Neuronal stem cell (in vitro differentiated cells): ENCODE measurements around the gene PLD1.

Source experiments
- DNase-seq: peaks from one replicate; pipeline ENCODE4 v3.0.0-alpha.2; 2013; ENCODE audit warnings: low spot score
- H2AFZ ChIP-seq: one replicate; pipeline ENCODE4 v1.6.1; 2013; ENCODE audit warnings: mild to moderate bottlenecking, low read length, inconsistent platforms
- H2AK5ac ChIP-seq: 2 replicates; pipeline ENCODE4 v1.6.1; 2013; ENCODE audit warnings: low read depth, mild to moderate bottlenecking, inconsistent platforms, low read length, moderate library complexity, mixed read lengths
- H2BK120ac ChIP-seq: 2 replicates; pipeline ENCODE4 v1.6.1; 2013; ENCODE audit warnings: low read depth, mild to moderate bottlenecking, inconsistent platforms, low read length, moderate library complexity, mixed read lengths
- H2BK12ac ChIP-seq: one replicate; pipeline ENCODE4 v1.6.1; 2013; ENCODE audit warnings: low read length, inconsistent platforms
- H2BK15ac ChIP-seq: 2 replicates; pipeline ENCODE4 v1.6.1; 2013; ENCODE audit warnings: mild to moderate bottlenecking, low read length, inconsistent platforms, mixed read lengths
- H2BK5ac ChIP-seq: one replicate; pipeline ENCODE4 v1.6.1; 2013; ENCODE audit warnings: inconsistent platforms, mild to moderate bottlenecking, low read length, moderate library complexity
- H3K14ac ChIP-seq: one replicate; pipeline ENCODE4 v1.6.1; 2013; ENCODE audit warnings: low read length, inconsistent platforms
- H3K18ac ChIP-seq: 2 replicates; pipeline ENCODE4 v1.6.1; 2013; ENCODE audit warnings: low read length, inconsistent platforms
- H3K23ac ChIP-seq: 2 replicates; pipeline ENCODE4 v1.6.1; 2013; ENCODE audit warnings: low read depth, mild to moderate bottlenecking, mixed read lengths, low read length, inconsistent platforms; ENCODE audit not compliant: poor library complexity
- H3K27ac ChIP-seq: replicated peaks from 3 replicates; pipeline ENCODE4 v1.5.1; 2013; ENCODE audit warnings: low read length, inconsistent platforms
- H3K27me3 ChIP-seq, 3 experiments: 2 replicates each; pipeline ENCODE4 v1.6.1; 2013; ENCODE audit warnings: low read length in 3 of 3, mild to moderate bottlenecking in 2 of 3, inconsistent platforms in 1 of 3, low read depth in 1 of 3, mixed read lengths in 1 of 3, moderate library complexity in 1 of 3; ENCODE audit not compliant: control insufficient read depth in 3 of 3, insufficient read depth in 3 of 3
- H3K36me3 ChIP-seq, 2 donors: replicated peaks in 1 of 2; 2 replicates each; pipeline ENCODE4 v1.6.1; 2013; ENCODE audit warnings: low read length in 2 of 2; ENCODE audit not compliant: control insufficient read depth in 2 of 2, insufficient read depth in 2 of 2
- H3K4ac ChIP-seq: 2 replicates; pipeline ENCODE4 v1.6.1; 2013; ENCODE audit warnings: inconsistent platforms, mild to moderate bottlenecking, low read length, moderate library complexity
- H3K4me1 ChIP-seq, 2 donors: 1 replicate in 1 of 2; 2 replicates in 1 of 2; pipeline ENCODE4 v1.6.1; 2013; ENCODE audit warnings: low read length in 2 of 2, low read depth in 1 of 2; ENCODE audit not compliant: control insufficient read depth in 2 of 2, insufficient read depth in 1 of 2
- H3K4me2 ChIP-seq: one replicate; pipeline ENCODE4 v1.6.1; 2013; ENCODE audit warnings: mild to moderate bottlenecking, low read length, inconsistent platforms; ENCODE audit not compliant: insufficient read depth, poor library complexity, severe bottlenecking
- H3K4me3 ChIP-seq, 2 donors: 2 replicates each; pipeline ENCODE4 v1.5.1; 2013; ENCODE audit warnings: low read length in 2 of 2, mild to moderate bottlenecking in 2 of 2, inconsistent platforms in 1 of 2, moderate library complexity in 1 of 2
- H3K79me1 ChIP-seq: one replicate; pipeline ENCODE4 v1.6.1; 2013; ENCODE audit warnings: low read depth, mild to moderate bottlenecking, inconsistent platforms, low read length, moderate library complexity
- H3K9ac ChIP-seq: one replicate; pipeline ENCODE4 v1.6.1; 2013; ENCODE audit warnings: mild to moderate bottlenecking, low read depth, low read length, inconsistent platforms; ENCODE audit not compliant: poor library complexity
- H3K9me3 ChIP-seq, 2 donors: replicated peaks in 1 of 2; 2 replicates each; pipeline versions ENCODE3 to v1.6.1; 2013; ENCODE audit warnings: low read length in 2 of 2, mild to moderate bottlenecking in 2 of 2, inconsistent platforms in 1 of 2, low read depth in 1 of 2, mixed read lengths in 1 of 2, moderate library complexity in 1 of 2; ENCODE audit not compliant: control insufficient read depth in 2 of 2, insufficient read depth in 1 of 2
- H4K8ac ChIP-seq: one replicate; pipeline ENCODE4 v1.6.1; 2013; ENCODE audit warnings: low read depth, mild to moderate bottlenecking, inconsistent platforms, low read length, moderate library complexity
- H4K91ac ChIP-seq: one replicate; pipeline ENCODE4 v1.6.1; 2013; ENCODE audit warnings: low read length, low read depth, mild to moderate bottlenecking, inconsistent platforms; ENCODE audit not compliant: poor library complexity
- WGBS, 2 donors: extraction: QIAGEN DNeasy Blood & Tissue Kit; methylation state at CpG; one replicate each; pipeline ENCODE4 v1.1.7; 2013; ENCODE audit warnings: missing lambda C conversion rate in 2 of 2, mixed read lengths in 1 of 2; ENCODE audit not compliant: insufficient read length in 2 of 2, insufficient replicate concordance in 1 of 2; ENCODE audit errors: extremely low coverage in 2 of 2; 5-methylcytosine and 5-hydroxymethylcytosine counted together

Gene PLD1

GRCh38 chr3:171821778-171822358 is 11.6 kb upstream of the PLD1 start:
- no peaks in the 10 kb centered on the region for H3K27me3 ChIP-seq
- H2BK12ac ChIP-seq: no peak overlapping the region
- H3K36me3 ChIP-seq: no peaks in the 10 kb centered on the region
- no peak for DNase-seq
- H3K9ac ChIP-seq: no peak overlapping the region
- no peak overlapping the region for H4K91ac ChIP-seq
- no peak overlapping the region for H3K18ac ChIP-seq
- no peak overlapping the region for H2AK5ac ChIP-seq
- no peaks in the 10 kb centered on the region for H3K9me3 ChIP-seq
- H3K4me1 ChIP-seq: peaks cover 0 to 6% of the 10 kb centered on the region in 2 donors
- H4K8ac ChIP-seq: no peak overlapping the region
- H2BK5ac ChIP-seq: no peak overlapping the region
- H2BK15ac ChIP-seq: no peak overlapping the region
- no peak overlapping the region for H2AFZ ChIP-seq
- no peaks in the 10 kb centered on the region for H3K79me1 ChIP-seq
- H3K27ac ChIP-seq: no peak overlapping the region
- no peak overlapping the region for H3K14ac ChIP-seq
- no peak overlapping the region for H3K4ac ChIP-seq
- no CpG with 5 or more reads among the region's 2 CpGs for WGBS, 2 donors
- no peak overlapping the region for H3K4me2 ChIP-seq
- H2BK120ac ChIP-seq: no peak overlapping the region
- H3K4me3 ChIP-seq: no peak overlapping the region
- H3K23ac ChIP-seq: no peak overlapping the region

- no peak overlapping the region for H2BK120ac ChIP-seq
- DNase-seq: no peak
- H2AFZ ChIP-seq: no peak overlapping the region
- H2AK5ac ChIP-seq: no peak overlapping the region
- no peak overlapping the region for H2BK5ac ChIP-seq
- no peak overlapping the region for H4K91ac ChIP-seq
- H3K9me3 ChIP-seq: no peaks in the 10 kb centered on the region
- no peaks in the 10 kb centered on the region for H3K27me3 ChIP-seq
- no peak overlapping the region for H2BK15ac ChIP-seq
- no peak overlapping the region for H3K18ac ChIP-seq
- no peak overlapping the region for H3K23ac ChIP-seq
- no peak overlapping the region for H3K27ac ChIP-seq
- no peaks in the 10 kb centered on the region for H3K79me1 ChIP-seq
- H3K4me3 ChIP-seq: no peak overlapping the region
- no peak overlapping the region for H3K9ac ChIP-seq
- no peak overlapping the region for H4K8ac ChIP-seq
- H3K4me2 ChIP-seq: no peak overlapping the region
- no CpG with 5 or more reads among the region's 3 CpGs for WGBS, 2 donors
- no peak overlapping the region for H3K14ac ChIP-seq
- no peak overlapping the region for H3K4ac ChIP-seq
- H2BK12ac ChIP-seq: no peak overlapping the region
- no peaks in the 10 kb centered on the region for H3K36me3 ChIP-seq
- peaks cover 0 to 6% of the 10 kb centered on the region in 2 donors for H3K4me1 ChIP-seq
Observed at GRCh38 chr3:171821044-171821443, 10.8 kb upstream of the PLD1 start.

GRCh38 chr3:171817074-171817800 is 7.0 kb upstream of the PLD1 start:
- no peak overlapping the region for H3K9ac ChIP-seq
- H3K4me3 ChIP-seq: no peak overlapping the region
- no peak overlapping the region for H2BK12ac ChIP-seq
- no peak overlapping the region for H3K27ac ChIP-seq
- no peaks in the 10 kb centered on the region for H3K27me3 ChIP-seq
- H3K9me3 ChIP-seq: no peaks in the 10 kb centered on the region
- no peaks in the 10 kb centered on the region for H3K36me3 ChIP-seq
- no peaks in the 10 kb centered on the region for H3K79me1 ChIP-seq
- H3K23ac ChIP-seq: no peak overlapping the region
- H2BK15ac ChIP-seq: no peak overlapping the region
- peaks cover 1 to 3% of the 10 kb centered on the region in 2 donors for H3K4me1 ChIP-seq
- no peak overlapping the region for H2BK120ac ChIP-seq
- H2AK5ac ChIP-seq: no peak overlapping the region
- no peak overlapping the region for H2BK5ac ChIP-seq
- no peak overlapping the region for H2AFZ ChIP-seq
- no peak overlapping the region for H3K4me2 ChIP-seq
- H3K18ac ChIP-seq: no peak overlapping the region
- no peak overlapping the region for H4K8ac ChIP-seq
- no CpG with 5 or more reads among the region's 4 CpGs for WGBS, 2 donors
- DNase-seq: no peak
- no peak overlapping the region for H3K14ac ChIP-seq
- no peak overlapping the region for H4K91ac ChIP-seq
- H3K4ac ChIP-seq: no peak overlapping the region

GRCh38 chr3:171815973-171816595 is 5.8 kb upstream of the PLD1 start:
- Histone ChIP-seq H2BK5ac (no peak overlapping the region), H3K27me3 (peaks cover 0 to 8% (median 6%) of the 10 kb centered on the region in 3 experiments), H3K4me2 (no peak overlapping the region), H3K18ac (no peak overlapping the region), H3K27ac (no peak overlapping the region), H4K8ac (no peak overlapping the region), H2AFZ (no peak overlapping the region), H3K36me3 (no peaks in the 10 kb centered on the region), H2BK15ac (no peak overlapping the region), H3K4me3 (no peak overlapping the region), H2BK120ac (no peak overlapping the region), H3K9me3 (no peaks in the 10 kb centered on the region), H3K4me1 (peaks cover 1 to 3% of the 10 kb centered on the region in 2 donors), H2AK5ac (no peak overlapping the region), H3K23ac (no peak overlapping the region), H3K4ac (no peak overlapping the region), H3K79me1 (no peaks in the 10 kb centered on the region), H4K91ac (no peak overlapping the region), H2BK12ac (no peak overlapping the region), H3K9ac (no peak overlapping the region), H3K14ac (no peak overlapping the region)
- no peak for DNase-seq
- no CpG with 5 or more reads among the region's 2 CpGs for WGBS, 2 donors
